Neural progenitor cell (in vitro differentiated cells): Measurements from ENCODE around the gene ARMC9. TPM values are rescaled to one million over a fixed set of nuclear protein-coding genes. Genes with fewer than 3 reads are reported as not detected.

Experiments
- DNase-seq: peaks from one replicate; pipeline ENCODE4 v3.0.0-alpha.2; 2016; ENCODE audit warnings: low spot score
- H2AFZ ChIP-seq: fragments of 200-600 bp; sonication (generic); replicated peaks from 2 replicates; pipeline ENCODE4 v1.6.1; 2016; ENCODE audit warnings: antibody characterized with exemption
- H3F3A ChIP-seq: fragments of 200-600 bp; sonication (generic); 2 replicates; pipeline ENCODE4 v1.6.1; 2016; ENCODE audit warnings: antibody characterized with exemption, low read depth
- H3K27ac ChIP-seq: fragments of 200-600 bp; sonication (generic); 2 replicates; pipeline ENCODE4 v1.5.1; 2016; ENCODE audit warnings: mild to moderate bottlenecking
- H3K27me3 ChIP-seq: fragments of 200-600 bp; sonication (generic); 2 replicates; pipeline ENCODE4 v1.6.1; 2016; ENCODE audit warnings: mild to moderate bottlenecking, moderate library complexity
- H3K36me3 ChIP-seq: fragments of 200-600 bp; sonication (generic); 2 replicates; pipeline ENCODE4 v1.5.1; 2016
- H3K4me1 ChIP-seq: fragments of 200-600 bp; sonication (generic); 2 replicates; pipeline ENCODE4 v1.6.1; 2016; ENCODE audit warnings: mixed run types
- H3K4me2 ChIP-seq: fragments of 200-600 bp; sonication (generic); 2 replicates; pipeline ENCODE4 v1.6.1; 2016
- H3K4me3 ChIP-seq: fragments of 200-600 bp; sonication (generic); 2 replicates; pipeline ENCODE4 v1.5.1; 2016
- H3K79me2 ChIP-seq: fragments of 200-600 bp; sonication (generic); 2 replicates; pipeline ENCODE4 v1.6.1; 2016; ENCODE audit warnings: low read depth
- H3K9ac ChIP-seq: fragments of 200-600 bp; sonication (generic); 2 replicates; pipeline ENCODE4 v1.6.1; 2016
- H3K9me3 ChIP-seq: fragments of 200-600 bp; sonication (generic); 2 replicates; pipeline ENCODE4 v1.5.1; 2016; ENCODE audit warnings: low read depth
- H4K20me1 ChIP-seq: fragments of 200-600 bp; sonication (generic); 2 replicates; pipeline ENCODE4 v1.6.1; 2016; ENCODE audit warnings: low read depth
- H3K27ac Mint-ChIP-seq: 3 replicates; pipeline ENCODE4 v1.8.0; 2021; ENCODE audit warnings: mixed read lengths
- H3K27me3 Mint-ChIP-seq: 2 replicates; pipeline ENCODE4 v1.8.0; 2022; ENCODE audit warnings: low read depth, mild to moderate bottlenecking, inconsistent platforms, moderate library complexity, mixed read lengths; ENCODE audit not compliant: insufficient read depth
- H3K36me3 Mint-ChIP-seq: 3 replicates; pipeline ENCODE4 v1.8.0; 2021; ENCODE audit warnings: mixed read lengths
- H3K4me1 Mint-ChIP-seq: 3 replicates; pipeline ENCODE4 v1.8.0; 2021; ENCODE audit warnings: mixed read lengths
- H3K4me3 Mint-ChIP-seq: 3 replicates; pipeline ENCODE4 v1.8.0; 2021; ENCODE audit warnings: mild to moderate bottlenecking, moderate library complexity, mixed read lengths
- H3K9me3 Mint-ChIP-seq: 3 replicates; pipeline ENCODE4 v1.8.0; 2020; ENCODE audit warnings: mixed read lengths
- EZH2 ChIP-seq: fragments of 200-600 bp; sonication (generic); IDR thresholded peaks from 2 replicates; pipeline ENCODE4 v1.6.1; 2017; ENCODE audit warnings: antibody characterized with exemption, mild to moderate bottlenecking, moderate library complexity
- EZH2phosphoT487 ChIP-seq: fragments of 200-600 bp; sonication (generic); IDR thresholded peaks from 2 replicates; pipeline ENCODE4 v1.6.1; 2017; ENCODE audit warnings: antibody characterized with exemption
- total RNA-seq: library from RNA; depleted of rRNA; stranded (reverse); fragments of >200 nt; gene quantifications from 2 replicates; pipeline ENCODE4 v1.2.3, GENCODE V29; 2015; ENCODE audit warnings: low replicate concordance
- TF ChIP-seq, protein P1 (sequence below): fragments of 200-600 bp; sonication (generic); IDR thresholded peaks from 2 replicates; pipeline ENCODE4 v1.5.1; 2017; ENCODE audit warnings: antibody characterized with exemption, mild to moderate bottlenecking

Gene ARMC9
- total RNA-seq, 1 donor from 2014 or later = 45.8 TPM

DNA sequence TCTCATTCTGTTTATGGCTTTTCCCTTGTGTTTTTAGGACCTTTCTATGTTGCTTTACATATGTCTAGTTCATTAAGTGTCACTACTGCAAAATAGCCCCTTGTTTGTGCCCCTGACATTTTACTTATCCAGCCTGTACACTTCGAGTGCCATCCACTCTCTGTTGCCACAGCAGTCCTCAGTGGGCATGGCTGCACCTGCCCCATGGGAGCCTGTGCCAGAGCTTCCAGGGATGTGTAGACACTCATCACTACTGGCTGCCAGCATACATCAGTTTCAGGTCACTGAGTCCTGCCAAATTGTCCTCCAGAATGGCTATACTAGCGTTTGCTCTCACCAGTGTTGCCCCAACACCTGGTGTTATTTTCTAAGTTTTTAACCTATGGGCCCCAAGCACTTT lies 80.4 kb downstream of the ARMC9 start:
- peak overlapping the region; percentile 2 for H3K27ac Mint-ChIP-seq
- H3K36me3 Mint-ChIP-seq = peaks cover 43% of the 10 kb centered on the region
- Histone ChIP-seq H4K20me1 (no peaks in the 10 kb centered on the region), H3K4me2 (no peak overlapping the region), H3K9ac (no peak overlapping the region), H3K27me3 (no peaks in the 10 kb centered on the region), H3K36me3 (no peaks in the 10 kb centered on the region), H2AFZ (no peak overlapping the region), H3K27ac (no peak overlapping the region), H3F3A (no peaks in the 10 kb centered on the region), H3K4me3 (no peak overlapping the region), H3K4me1 (no peaks in the 10 kb centered on the region), H3K79me2 (no peaks in the 10 kb centered on the region), H3K9me3 (no peaks in the 10 kb centered on the region)
- no peaks in the 10 kb centered on the region for H3K4me1 Mint-ChIP-seq
- H3K4me3 Mint-ChIP-seq = no peak overlapping the region
- DNase-seq = no peak
- peaks cover 2% of the 10 kb centered on the region for H3K27me3 Mint-ChIP-seq
- H3K9me3 Mint-ChIP-seq = no peaks in the 10 kb centered on the region
- TF ChIP-seq, protein P1, sequence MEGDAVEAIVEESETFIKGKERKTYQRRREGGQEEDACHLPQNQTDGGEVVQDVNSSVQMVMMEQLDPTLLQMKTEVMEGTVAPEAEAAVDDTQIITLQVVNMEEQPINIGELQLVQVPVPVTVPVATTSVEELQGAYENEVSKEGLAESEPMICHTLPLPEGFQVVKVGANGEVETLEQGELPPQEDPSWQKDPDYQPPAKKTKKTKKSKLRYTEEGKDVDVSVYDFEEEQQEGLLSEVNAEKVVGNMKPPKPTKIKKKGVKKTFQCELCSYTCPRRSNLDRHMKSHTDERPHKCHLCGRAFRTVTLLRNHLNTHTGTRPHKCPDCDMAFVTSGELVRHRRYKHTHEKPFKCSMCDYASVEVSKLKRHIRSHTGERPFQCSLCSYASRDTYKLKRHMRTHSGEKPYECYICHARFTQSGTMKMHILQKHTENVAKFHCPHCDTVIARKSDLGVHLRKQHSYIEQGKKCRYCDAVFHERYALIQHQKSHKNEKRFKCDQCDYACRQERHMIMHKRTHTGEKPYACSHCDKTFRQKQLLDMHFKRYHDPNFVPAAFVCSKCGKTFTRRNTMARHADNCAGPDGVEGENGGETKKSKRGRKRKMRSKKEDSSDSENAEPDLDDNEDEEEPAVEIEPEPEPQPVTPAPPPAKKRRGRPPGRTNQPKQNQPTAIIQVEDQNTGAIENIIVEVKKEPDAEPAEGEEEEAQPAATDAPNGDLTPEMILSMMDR = no peak
- TF ChIP-seq EZH2phosphoT487 (no peak), EZH2 (no peak)

GRCh38 chr2:231280846-231281245 lies 82.4 kb downstream of the ARMC9 start:
- Mint-ChIP-seq H3K27me3 (peaks cover 2% of the 10 kb centered on the region), H3K27ac (no peak overlapping the region), H3K4me3 (no peak overlapping the region), H3K36me3 (peaks cover 47% of the 10 kb centered on the region), H3K9me3 (no peaks in the 10 kb centered on the region), H3K4me1 (no peaks in the 10 kb centered on the region)
- Histone ChIP-seq H3K27ac (no peak overlapping the region), H3K9me3 (no peaks in the 10 kb centered on the region), H3K4me2 (no peak overlapping the region), H3K4me3 (no peak overlapping the region), H3K4me1 (no peaks in the 10 kb centered on the region), H3K79me2 (no peaks in the 10 kb centered on the region), H3K36me3 (no peaks in the 10 kb centered on the region), H4K20me1 (no peaks in the 10 kb centered on the region), H3F3A (no peaks in the 10 kb centered on the region), H3K9ac (no peak overlapping the region), H2AFZ (no peak overlapping the region), H3K27me3 (no peaks in the 10 kb centered on the region)
- TF ChIP-seq, protein P1 = no peak
- no peak for TF ChIP-seq EZH2phosphoT487
- TF ChIP-seq EZH2 = no peak
- DNase-seq = no peak

DNA sequence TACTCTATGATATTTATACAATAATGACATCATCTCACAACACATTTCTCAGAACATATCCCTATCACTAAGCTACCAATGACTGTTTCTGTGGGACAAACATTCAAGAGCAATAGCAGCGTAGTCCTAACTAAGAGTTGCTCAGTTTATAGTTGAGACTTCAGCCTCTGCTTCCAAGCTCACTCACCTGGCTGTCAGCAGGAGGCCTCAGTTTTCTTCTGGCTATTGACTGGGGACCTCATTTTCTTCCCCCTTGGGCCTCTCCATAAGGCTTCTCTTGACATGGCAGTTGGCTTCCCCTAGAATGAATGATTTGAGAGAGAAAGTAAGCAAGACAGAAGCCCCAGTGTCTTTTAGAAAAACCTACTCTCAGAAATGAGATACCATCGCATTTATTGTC lies 85.9 kb downstream of the ARMC9 start:
- TF ChIP-seq EZH2phosphoT487 = no peak
- no peak for TF ChIP-seq EZH2
- Mint-ChIP-seq H3K4me3 (no peak overlapping the region), H3K36me3 (peaks cover 46% of the 10 kb centered on the region), H3K9me3 (no peaks in the 10 kb centered on the region), H3K27ac (peak overlapping the region; percentile 42), H3K27me3 (no peaks in the 10 kb centered on the region), H3K4me1 (no peaks in the 10 kb centered on the region)
- Histone ChIP-seq H3F3A (no peaks in the 10 kb centered on the region), H3K9ac (no peak overlapping the region), H3K27me3 (no peaks in the 10 kb centered on the region), H3K79me2 (no peaks in the 10 kb centered on the region), H3K4me3 (no peak overlapping the region), H4K20me1 (no peaks in the 10 kb centered on the region), H3K4me1 (no peaks in the 10 kb centered on the region), H3K4me2 (no peak overlapping the region), H3K9me3 (no peaks in the 10 kb centered on the region), H3K36me3 (no peaks in the 10 kb centered on the region), H2AFZ (no peak overlapping the region), H3K27ac (no peak overlapping the region)
- DNase-seq = no peak

DNA sequence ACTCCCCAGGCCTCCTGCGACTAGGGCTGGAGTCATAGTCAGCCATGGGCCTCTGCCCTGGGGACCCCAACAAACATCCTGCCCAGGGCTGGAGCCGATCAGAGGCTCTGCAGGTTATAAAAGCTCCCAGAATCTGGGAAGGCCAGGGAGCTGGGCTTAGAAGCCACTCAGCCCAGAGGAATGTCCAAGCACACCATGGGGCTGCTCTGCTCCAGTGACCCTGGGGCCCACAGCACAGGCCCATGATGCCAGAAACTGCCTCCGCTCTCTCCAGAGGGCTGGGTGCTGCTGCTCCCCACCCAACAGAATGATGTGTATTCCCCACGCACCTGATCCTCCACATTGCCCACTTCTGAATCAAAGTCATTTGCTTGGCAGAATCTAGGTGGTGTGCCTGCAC lies 88.5 kb downstream of the ARMC9 start:
- no peaks in the 10 kb centered on the region for H3K9me3 Mint-ChIP-seq
- Histone ChIP-seq H3K9ac (no peak overlapping the region), H2AFZ (no peak overlapping the region), H3K79me2 (no peaks in the 10 kb centered on the region), H3K9me3 (no peaks in the 10 kb centered on the region), H3K36me3 (no peaks in the 10 kb centered on the region), H3F3A (no peaks in the 10 kb centered on the region), H3K27ac (no peak overlapping the region), H3K27me3 (no peaks in the 10 kb centered on the region), H3K4me2 (no peak overlapping the region), H3K4me3 (no peak overlapping the region), H4K20me1 (no peaks in the 10 kb centered on the region), H3K4me1 (no peaks in the 10 kb centered on the region)
- H3K27ac Mint-ChIP-seq = no peak overlapping the region
- H3K36me3 Mint-ChIP-seq = peaks cover 43% of the 10 kb centered on the region
- TF ChIP-seq EZH2phosphoT487 (no peak), EZH2 (no peak)
- TF ChIP-seq, protein P1 = no peak
- H3K4me1 Mint-ChIP-seq = no peaks in the 10 kb centered on the region
- peaks cover 2% of the 10 kb centered on the region for H3K27me3 Mint-ChIP-seq
- no peak overlapping the region for H3K4me3 Mint-ChIP-seq
- DNase-seq = no peak
